Measurements from ENCODE around the gene GCAT.

Gene GCAT

DNA sequence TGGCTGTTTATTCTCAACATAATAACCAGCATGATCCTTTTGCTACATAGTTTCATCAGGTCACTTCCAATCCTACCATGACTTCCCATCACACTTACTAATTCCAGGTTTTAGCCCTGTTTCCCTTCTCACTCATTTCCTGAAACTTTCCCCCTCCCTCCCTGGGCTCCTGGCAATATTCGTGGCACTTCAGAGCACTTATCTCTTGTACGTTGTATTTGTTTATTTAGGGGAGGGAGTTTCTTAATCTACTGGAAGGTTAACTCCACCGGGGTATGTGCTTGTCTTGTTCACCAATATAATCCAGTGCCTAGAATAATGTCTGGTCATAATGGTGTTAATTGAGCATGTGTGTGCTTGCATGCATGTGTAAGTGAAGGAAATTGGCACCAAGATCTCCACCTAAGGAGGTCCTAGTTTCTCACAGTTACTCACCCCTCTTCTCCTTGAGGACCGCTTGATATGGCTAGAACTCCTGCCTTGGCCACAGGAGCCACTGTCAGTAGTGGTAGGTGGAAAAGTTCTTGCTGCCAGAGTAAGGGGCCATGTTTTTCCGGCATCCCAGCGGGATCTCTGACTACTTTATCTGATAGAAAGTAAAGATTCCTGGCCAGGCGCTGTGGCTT, 53.2 kb downstream of the GCAT start:
- TF ChIP-seq, protein P1, sequence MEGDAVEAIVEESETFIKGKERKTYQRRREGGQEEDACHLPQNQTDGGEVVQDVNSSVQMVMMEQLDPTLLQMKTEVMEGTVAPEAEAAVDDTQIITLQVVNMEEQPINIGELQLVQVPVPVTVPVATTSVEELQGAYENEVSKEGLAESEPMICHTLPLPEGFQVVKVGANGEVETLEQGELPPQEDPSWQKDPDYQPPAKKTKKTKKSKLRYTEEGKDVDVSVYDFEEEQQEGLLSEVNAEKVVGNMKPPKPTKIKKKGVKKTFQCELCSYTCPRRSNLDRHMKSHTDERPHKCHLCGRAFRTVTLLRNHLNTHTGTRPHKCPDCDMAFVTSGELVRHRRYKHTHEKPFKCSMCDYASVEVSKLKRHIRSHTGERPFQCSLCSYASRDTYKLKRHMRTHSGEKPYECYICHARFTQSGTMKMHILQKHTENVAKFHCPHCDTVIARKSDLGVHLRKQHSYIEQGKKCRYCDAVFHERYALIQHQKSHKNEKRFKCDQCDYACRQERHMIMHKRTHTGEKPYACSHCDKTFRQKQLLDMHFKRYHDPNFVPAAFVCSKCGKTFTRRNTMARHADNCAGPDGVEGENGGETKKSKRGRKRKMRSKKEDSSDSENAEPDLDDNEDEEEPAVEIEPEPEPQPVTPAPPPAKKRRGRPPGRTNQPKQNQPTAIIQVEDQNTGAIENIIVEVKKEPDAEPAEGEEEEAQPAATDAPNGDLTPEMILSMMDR (conservative IDR thresholded peaks at IDR 0.05; ENCODE audit: low read depth, low read length), result no peak
- no peak overlapping the region for H3K4me3 ChIP-seq (ENCODE audit: low read depth, low read length)
- no peak for DNase-seq (ENCODE audit: low read depth)

DNA sequence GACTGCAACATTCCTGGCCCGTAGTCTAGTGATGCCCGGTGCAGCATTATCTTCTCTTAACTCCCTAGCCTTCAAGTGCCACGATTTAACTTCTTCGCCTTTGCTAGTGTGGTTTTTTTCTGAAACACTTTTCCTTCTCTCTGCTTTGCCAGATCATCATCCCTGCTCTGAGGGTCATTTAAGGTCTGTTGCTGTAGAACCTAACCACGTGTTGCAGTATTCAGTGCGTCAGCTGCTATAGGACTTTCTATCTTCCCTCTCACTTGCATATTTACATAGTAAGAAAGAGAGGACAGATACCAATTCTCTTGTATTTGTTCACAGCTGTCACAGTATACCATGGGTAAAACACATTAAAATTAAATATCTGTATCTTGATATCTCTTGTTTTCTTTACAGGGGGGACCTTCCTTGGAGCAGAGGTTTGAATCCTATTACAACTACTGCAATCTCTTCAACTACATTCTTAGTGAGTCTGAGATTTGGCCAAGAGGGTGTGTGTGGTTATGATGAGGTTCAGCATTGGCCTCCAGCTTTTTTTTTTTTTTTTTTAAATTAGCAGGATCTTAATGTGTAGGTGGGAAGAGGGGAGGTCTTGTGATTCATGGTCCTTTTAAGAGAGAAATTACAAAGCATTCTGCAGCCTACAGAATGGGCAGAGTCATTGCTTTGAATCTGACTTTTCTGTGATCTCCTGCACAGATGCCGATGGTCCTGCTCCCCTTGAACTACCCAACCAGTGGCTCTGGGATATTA, 55.0 kb downstream of the GCAT start:
- TF ChIP-seq, protein P1 (conservative IDR thresholded peaks at IDR 0.05; ENCODE audit: low read depth, low read length), result no peak
- no peak for DNase-seq (ENCODE audit: low read depth)
- no peak overlapping the region for H3K4me3 ChIP-seq (ENCODE audit: low read depth, low read length)

DNA sequence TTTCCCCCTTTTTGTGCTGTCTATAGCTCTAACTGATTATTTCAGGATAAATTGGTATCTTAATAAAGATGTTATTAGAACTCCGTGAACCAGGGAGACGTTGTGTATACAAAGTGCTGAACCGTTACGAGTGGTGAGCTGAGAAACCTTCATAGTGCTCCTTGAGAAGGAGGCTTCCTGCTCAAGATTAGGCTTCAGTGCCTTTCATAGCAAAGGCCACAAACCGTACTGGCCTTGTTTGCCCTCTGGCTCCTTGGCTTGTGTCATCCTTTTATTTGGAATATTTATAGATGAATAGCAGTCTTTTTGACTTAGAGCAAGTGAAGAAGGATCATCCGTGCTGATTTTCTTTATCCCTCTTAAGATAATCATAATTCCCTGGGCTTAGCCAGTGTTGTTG, 57.8 kb downstream of the GCAT start:
- H3K4me3 ChIP-seq (ENCODE audit: low read depth, low read length), result no peak overlapping the region
- DNase-seq (ENCODE audit: low read depth), result no peak
- TF ChIP-seq, protein P1 (conservative IDR thresholded peaks at IDR 0.05; ENCODE audit: low read depth, low read length), result no peak

All from choroid plexus epithelial cell (primary cell).